ENCODE data around the gene CECR2.

Gene CECR2

GRCh38 chr22:17381192-17381913, 12.1 kb downstream of the CECR2 start:
- Histone ChIP-seq H3K27ac (ENCODE audit: low read depth, low read length) (no peak overlapping the region), H3K4me2 (ENCODE audit: low read length) (no peak overlapping the region), H4K20me1 (ENCODE audit: control insufficient read depth, insufficient read depth, low read depth, low read length) (peaks cover 4% of the 10 kb centered on the region; the same call in 1 of the 2 replicates), H3K4me1 (ENCODE audit: control insufficient read depth, low read length) (peaks cover 41% of the 10 kb centered on the region), H3K9me2 (replicated peaks; ENCODE audit: control insufficient read depth, low read length) (no peaks in the 10 kb centered on the region), H3K36me3 (ENCODE audit: control insufficient read depth, low read length) (no peaks in the 10 kb centered on the region), H3K79me2 (ENCODE audit: control insufficient read depth, low read length) (peaks cover 91% of the 10 kb centered on the region), H3K4me3 (ENCODE audit: low read length) (no peak overlapping the region), H3K27me3 (ENCODE audit: control insufficient read depth, low read length) (no peaks in the 10 kb centered on the region), H3F3A (ENCODE audit: control insufficient read depth, insufficient read depth) (no peaks in the 10 kb centered on the region), H3K9me3 (ENCODE audit: control insufficient read depth, insufficient read depth, low read length) (no peaks in the 10 kb centered on the region)
- TF ChIP-seq EZH2phosphoT487 (IDR thresholded peaks at IDR 0.05; ENCODE audit: borderline replicate concordance, low read length), result no peak
- TF ChIP-seq, protein P1, sequence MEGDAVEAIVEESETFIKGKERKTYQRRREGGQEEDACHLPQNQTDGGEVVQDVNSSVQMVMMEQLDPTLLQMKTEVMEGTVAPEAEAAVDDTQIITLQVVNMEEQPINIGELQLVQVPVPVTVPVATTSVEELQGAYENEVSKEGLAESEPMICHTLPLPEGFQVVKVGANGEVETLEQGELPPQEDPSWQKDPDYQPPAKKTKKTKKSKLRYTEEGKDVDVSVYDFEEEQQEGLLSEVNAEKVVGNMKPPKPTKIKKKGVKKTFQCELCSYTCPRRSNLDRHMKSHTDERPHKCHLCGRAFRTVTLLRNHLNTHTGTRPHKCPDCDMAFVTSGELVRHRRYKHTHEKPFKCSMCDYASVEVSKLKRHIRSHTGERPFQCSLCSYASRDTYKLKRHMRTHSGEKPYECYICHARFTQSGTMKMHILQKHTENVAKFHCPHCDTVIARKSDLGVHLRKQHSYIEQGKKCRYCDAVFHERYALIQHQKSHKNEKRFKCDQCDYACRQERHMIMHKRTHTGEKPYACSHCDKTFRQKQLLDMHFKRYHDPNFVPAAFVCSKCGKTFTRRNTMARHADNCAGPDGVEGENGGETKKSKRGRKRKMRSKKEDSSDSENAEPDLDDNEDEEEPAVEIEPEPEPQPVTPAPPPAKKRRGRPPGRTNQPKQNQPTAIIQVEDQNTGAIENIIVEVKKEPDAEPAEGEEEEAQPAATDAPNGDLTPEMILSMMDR (IDR thresholded peaks at IDR 0.05; ENCODE audit: low read depth, low read length, poor library complexity, severe bottlenecking), result no peak

- no peak overlapping the region for H3K4me2 ChIP-seq (ENCODE audit: low read length)
- TF ChIP-seq, protein P1 (IDR thresholded peaks at IDR 0.05; ENCODE audit: low read depth, low read length, poor library complexity, severe bottlenecking), result no peak
- TF ChIP-seq EZH2phosphoT487 (IDR thresholded peaks at IDR 0.05; ENCODE audit: borderline replicate concordance, low read length), result no peak
- no peaks in the 10 kb centered on the region for H3K9me3 ChIP-seq (ENCODE audit: control insufficient read depth, insufficient read depth, low read length)
- H3K27ac ChIP-seq (ENCODE audit: low read depth, low read length), result no peak overlapping the region
- no peaks in the 10 kb centered on the region for H3K27me3 ChIP-seq (ENCODE audit: control insufficient read depth, low read length)
- no peak overlapping the region for H3K4me3 ChIP-seq (ENCODE audit: low read length)
- peaks cover 73% of the 10 kb centered on the region for H3K79me2 ChIP-seq (ENCODE audit: control insufficient read depth, low read length)
- H4K20me1 ChIP-seq (ENCODE audit: control insufficient read depth, insufficient read depth, low read depth, low read length), result peaks cover 4% of the 10 kb centered on the region; the same call in 1 of the 2 replicates
- peaks cover 17% of the 10 kb centered on the region for H3K4me1 ChIP-seq (ENCODE audit: control insufficient read depth, low read length)
- H3F3A ChIP-seq (ENCODE audit: control insufficient read depth, insufficient read depth), result no peaks in the 10 kb centered on the region
- no peaks in the 10 kb centered on the region for H3K36me3 ChIP-seq (ENCODE audit: control insufficient read depth, low read length)
- no peaks in the 10 kb centered on the region for H3K9me2 ChIP-seq (replicated peaks; ENCODE audit: control insufficient read depth, low read length)
Measured at GRCh38 chr22:17384612-17385330, 15.5 kb downstream of the CECR2 start.

GRCh38 chr22:17387356-17387755, 18.1 kb downstream of the CECR2 start:
- Histone ChIP-seq H4K20me1 (ENCODE audit: control insufficient read depth, insufficient read depth, low read depth, low read length) (peaks cover 4% of the 10 kb centered on the region; the same call in 1 of the 2 replicates), H3K79me2 (ENCODE audit: control insufficient read depth, low read length) (peaks cover 68% of the 10 kb centered on the region), H3K27me3 (ENCODE audit: control insufficient read depth, low read length) (no peaks in the 10 kb centered on the region), H3F3A (ENCODE audit: control insufficient read depth, insufficient read depth) (no peaks in the 10 kb centered on the region), H3K36me3 (ENCODE audit: control insufficient read depth, low read length) (no peaks in the 10 kb centered on the region), H3K9me3 (ENCODE audit: control insufficient read depth, insufficient read depth, low read length) (no peaks in the 10 kb centered on the region), H3K27ac (ENCODE audit: low read depth, low read length) (no peak overlapping the region), H3K4me3 (ENCODE audit: low read length) (no peak overlapping the region), H3K4me2 (ENCODE audit: low read length) (no peak overlapping the region), H3K4me1 (ENCODE audit: control insufficient read depth, low read length) (peaks cover 6% of the 10 kb centered on the region), H3K9me2 (replicated peaks; ENCODE audit: control insufficient read depth, low read length) (no peaks in the 10 kb centered on the region)
- TF ChIP-seq, protein P1 (IDR thresholded peaks at IDR 0.05; ENCODE audit: low read depth, low read length, poor library complexity, severe bottlenecking), result no peak

Measured in DOHH2 (cell line).